RCC 7860 (cell line): Measurements from ENCODE around the gene WNT5A.
A peak's percentile ranks its signal among the peaks of the same experiment; 100 is the strongest.

Experiments used
- DNase-seq: peaks from one replicate; pipeline ENCODE4 v3.0.0-alpha.2; 2015; ENCODE audit warnings: low spot score
- FAIRE-seq: peaks from 2 replicates; lab custom pipeline; 2012; peaks lifted over from hg19 to GRCh38; lab: Jason Lieb, UNC

The WNT5A gene

DNA sequence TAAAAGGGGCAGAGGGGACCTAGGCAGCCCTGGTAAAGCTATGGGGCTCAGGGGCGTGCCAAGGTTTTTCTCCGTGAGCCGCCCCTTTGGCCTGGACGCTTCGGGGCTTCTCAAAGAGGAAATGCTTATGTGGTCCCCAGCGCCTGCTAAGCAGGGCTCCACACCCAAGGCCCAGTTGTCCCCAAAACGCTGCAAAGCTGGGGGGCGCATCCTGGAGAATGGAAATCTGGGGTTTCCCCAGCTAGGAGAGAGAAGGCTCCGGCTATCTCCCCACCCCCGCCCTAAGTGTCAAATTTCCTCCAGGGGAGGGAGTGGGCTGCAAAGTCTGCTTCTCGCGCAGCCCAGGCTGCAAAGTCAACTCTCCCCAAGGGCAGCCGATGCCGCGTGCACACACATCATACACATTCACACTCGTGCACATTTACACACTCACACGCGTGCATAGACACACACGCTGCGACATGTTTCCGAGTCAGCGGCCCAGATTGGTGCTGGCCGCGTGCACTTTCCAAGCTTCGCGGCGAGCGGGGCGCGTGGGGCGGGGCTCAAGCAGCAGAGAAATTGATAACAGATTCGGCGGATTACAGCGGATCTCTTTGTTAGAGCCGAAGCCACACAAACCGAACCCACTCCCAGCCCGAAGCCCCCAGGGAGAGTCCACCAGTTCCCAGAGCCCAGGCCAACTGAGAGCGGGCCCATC is 4.5 kb downstream of the WNT5A start:
- FAIRE-seq: no peak
- no peak for DNase-seq

DNA sequence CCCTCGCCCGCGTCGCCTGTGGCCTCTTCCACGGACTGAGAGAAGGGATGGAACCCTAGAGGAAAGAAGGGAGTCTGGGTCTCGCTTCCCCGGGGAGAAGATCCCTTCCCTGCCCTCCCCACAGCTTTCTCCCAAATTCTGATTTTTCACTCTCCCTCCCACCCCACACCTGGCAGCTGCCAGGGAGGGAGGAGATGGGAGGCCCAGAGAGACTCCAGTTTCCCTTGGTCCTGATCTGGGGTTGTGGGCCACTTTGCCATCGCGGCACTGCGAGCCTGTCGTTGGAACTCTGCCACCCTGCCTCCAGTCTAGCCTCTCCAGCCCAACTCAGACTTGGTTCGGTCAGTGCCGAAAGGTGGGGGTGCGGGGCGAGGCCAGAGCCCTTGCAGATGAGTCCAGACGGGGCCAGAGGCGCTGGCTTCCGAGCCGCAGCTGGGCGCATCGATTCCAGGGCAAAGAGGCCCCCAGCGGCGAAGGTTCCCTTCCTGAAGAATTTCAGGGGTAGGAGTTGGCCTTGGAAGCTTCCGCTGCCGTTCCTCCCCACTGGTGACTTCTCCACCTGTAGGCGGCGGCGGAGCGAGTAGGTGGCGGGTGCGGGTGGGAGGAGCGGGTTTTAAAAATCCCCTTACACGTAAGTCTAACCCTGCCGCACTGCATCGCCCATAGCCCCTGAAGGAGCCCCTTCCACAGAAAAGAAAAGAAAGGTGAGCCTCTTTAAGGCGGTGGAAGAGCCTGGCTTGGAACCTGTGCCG is 5.2 kb downstream of the WNT5A start:
- DNase-seq (no peak), FAIRE-seq (no peak)

DNA sequence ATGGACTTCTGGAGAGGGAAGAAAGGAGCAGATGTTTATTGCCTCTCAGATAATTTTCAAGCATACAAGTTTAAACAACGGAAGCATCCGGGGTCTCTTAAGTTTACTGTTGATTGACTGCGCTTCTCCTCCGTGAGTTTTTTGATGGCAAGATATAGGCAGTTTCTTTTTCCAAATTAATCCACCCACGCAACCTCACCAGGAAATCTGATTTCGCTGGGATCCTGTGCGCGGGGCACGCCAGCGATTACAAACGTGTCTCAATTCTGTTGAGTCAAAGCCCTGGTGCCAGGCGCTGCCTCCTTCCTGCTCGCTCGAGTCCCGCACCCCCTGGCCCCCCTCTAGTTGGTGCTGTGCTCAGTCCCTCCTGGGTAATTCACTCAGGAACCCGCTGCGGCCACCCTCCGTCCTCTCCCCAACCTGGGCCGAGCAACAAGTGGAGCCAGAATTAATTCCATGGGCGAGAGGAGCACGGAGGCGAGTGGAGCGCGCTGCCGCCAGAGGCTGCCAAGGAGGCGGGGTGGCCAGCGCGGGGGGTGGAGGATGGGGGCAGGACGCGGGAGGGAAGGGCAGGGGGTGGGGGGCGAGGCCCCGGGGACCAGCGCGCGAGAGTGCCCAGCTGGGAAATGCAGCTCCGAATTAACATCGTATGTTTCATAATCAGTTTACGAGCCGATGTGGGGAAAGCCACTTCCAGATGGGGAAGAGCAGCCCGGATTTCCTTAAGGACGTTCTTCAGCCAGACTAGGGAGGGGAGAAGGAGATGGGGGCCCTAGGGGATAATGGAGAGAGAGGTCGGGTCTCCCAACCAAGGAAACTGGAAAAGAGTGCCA is 6.0 kb downstream of the WNT5A start:
- FAIRE-seq (no peak), DNase-seq (no peak)

DNA sequence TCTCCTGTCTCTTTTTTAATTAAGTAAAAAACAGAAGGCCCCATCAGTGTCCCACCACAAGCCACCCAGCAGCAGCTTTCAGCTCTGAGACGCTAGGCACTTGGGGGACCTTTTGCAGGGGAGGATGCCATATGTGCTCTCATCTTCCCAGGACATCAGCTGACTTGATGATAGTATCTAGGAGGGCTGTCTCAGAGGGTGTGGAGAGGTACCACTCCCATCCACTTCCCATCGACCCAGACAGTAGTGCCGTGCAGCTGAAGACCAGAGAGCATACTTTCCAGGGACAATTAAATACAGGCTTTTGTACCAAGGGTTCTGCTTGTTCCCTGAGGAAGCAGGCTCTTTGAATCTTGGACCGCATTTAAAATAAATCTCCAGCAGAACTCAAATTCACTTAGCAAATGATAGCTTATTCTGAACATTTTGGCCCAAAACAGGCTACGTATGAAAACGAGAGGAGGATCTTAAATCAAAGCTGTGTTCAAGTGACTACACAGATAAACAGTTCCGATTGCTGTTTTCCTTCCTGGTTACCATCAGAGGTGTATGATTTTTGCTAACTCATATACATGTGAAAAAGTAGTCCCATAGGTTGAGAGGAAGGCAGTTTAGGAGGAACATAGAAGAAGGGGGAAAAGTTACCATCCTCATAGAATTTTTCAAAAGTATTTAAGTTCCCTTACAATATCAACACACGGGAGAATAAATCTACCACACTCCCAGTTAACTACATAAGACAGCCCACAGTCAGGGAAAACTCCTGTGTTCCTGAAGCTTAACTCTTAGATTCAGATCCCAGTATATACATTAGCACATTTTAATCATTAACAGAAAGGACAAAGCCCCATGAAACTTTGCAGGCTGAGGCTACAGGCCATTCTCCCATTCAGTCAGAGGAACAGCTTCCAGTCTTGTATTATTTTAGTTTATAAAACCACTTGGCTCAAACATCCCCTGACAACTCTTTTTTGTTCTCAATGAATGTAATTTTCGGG is 9.5 kb downstream of the WNT5A start:
- FAIRE-seq (no peak), DNase-seq (no peak)

DNA sequence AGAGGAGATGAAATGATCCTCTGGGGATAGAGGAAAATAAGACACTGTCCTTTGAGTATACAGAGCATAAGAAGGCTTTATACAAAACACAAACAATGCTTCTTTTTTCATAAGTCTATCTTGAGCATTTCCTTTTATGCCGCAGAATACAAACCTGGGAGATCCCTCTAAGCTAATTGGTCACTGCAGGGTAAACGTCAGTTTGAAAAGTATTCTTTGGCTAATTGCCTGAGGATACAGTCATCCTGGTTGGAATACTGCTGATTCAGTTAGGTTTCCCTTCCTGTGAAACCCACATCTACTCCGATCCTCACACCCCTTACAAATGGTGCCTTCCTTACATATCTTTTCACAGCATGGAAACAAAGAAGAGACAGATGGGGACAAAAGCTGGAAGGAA is 10.6 kb downstream of the WNT5A start:
- peak; percentile 45 for DNase-seq
- FAIRE-seq: no peak

DNA sequence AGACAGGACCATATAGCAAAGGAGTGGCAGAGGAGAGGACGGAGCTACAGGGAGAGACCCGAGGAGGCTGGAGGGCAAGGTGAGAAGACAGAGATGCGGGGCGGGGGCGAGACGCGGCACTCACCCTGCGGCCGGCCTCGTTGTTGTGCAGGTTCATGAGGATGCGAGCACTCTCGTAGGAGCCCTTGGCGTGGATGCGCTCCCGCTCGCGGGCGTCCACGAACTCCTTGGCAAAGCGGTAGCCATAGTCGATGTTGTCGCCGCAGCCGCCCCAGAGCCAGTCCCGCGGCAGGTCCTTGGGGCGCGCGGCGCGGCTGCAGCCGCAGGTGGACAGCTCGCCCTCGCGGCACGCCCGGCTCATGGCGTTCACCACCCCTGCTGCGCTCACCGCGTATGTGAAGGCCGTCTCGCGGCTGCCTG is 12.9 kb downstream of the WNT5A start:
- FAIRE-seq (no peak), DNase-seq (no peak)

DNA sequence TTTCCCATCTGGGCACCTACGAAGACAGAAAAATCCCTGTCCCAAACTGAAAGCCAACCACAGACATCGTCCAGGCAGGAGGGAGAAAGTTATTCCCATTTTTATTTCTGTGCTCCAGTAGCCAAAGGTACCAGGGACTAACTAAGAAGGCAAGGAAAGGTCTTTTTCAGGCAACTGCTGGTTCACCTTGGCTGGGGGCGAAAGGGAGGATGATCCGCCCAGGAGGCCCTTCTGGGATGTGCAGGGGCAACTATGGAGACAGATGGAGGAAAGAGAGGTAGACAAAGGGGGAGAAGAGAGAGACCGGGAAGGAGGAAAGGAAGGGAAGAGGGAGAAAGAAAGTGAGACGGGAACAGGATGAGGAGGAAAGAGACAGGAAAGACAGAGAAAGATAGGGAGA is 13.3 kb downstream of the WNT5A start:
- DNase-seq: no peak
- FAIRE-seq: no peak

DNA sequence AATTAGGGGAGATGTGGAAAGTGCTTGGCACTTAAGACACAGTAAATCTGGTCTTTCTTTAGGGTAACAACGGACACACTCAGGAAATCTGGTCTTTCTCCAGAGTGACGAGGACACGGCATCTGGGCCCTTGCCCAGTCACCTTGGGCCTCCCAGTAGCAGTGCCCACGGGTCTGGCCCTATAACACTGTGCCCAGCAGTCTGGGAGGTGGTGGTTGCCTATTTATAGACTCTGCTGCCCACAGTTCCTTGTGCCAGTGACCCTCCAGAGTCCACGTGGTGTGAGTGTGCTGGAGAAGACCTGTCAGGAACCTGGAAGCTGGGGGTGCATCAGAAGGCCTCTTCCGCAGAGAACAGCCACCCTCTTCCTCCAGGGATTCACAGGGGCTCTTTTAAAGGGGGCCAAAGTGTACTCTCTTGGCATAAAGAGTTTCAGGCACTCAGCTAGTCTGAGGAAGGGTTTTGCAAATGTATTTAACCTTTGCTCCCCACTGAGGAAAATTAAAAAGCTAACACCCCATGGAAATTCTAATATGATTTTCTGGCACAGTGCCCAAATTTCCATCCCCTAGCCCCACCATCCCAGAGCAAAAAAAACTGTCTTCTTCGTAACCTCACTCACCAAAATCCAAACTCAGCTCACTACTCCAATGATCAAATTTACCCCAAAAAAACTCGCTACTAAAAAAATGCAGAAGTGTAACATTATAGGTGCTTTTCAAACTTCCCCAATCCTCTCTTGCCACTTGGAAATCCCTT is 15.4 kb downstream of the WNT5A start:
- FAIRE-seq: no peak
- no peak for DNase-seq

DNA sequence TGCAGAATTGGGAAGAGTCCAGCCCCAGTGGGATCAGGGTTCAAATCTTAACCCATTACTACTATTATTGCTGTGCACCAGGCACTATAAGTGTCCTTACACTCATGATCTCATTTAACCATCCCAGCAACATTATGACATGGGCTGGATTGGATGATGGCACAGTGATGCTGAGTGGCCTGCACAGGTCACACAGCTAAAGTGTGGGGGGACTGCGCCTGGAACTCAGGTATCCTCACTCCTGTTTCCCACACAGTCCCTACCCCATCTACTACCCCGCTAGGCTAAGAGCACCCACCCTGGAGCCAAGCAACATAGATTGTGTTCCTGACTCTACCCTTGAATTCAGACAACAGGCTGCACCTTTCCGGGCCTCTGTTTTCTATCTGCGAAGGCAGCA is 16.0 kb downstream of the WNT5A start:
- FAIRE-seq (no peak), DNase-seq (no peak)

DNA sequence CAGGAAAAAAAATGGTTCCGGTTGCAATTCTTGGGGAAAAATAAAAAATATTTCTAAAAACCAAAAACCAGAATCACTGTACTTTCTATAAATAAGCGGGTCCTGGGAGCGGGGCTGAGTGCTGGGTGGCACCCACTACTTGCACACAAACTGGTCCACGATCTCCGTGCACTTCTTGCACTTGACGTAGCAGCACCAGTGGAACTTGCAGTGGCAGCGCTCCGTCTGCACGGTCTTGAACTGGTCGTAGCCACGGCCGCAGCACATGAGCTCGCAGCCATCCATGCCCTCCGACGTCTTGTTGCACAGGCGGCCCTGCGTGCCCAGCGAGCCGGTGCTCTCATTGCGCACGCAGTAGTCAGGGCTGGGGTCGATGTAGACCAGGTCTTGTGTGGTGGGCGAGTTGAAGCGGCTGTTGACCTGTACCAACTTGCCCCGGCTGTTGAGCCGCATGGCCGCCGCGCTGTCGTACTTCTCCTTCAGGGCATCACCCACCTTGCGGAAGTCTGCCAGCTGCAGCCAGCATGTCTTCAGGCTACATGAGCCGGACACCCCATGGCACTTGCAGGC is 17.1 kb downstream of the WNT5A start:
- DNase-seq (no peak), FAIRE-seq (no peak)

DNA sequence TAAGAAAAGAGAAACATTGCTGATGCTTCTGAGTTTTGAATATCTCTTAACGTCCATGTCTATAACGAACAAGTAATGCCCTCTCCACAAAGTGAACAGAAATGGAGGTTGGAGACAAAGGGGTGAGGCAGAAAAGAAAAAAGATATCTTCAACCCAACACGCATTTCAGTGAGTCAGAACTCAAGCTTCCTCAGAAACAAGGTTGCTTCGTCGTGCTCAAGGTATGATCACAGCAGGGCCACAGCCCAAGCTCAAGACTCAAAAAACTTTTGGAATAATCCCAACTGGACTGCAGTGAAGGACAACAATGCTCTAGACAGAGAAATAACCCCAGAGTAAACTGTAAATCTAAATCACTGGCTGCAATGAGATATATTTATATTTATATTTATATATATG is 18.9 kb downstream of the WNT5A start:
- no peak for DNase-seq
- FAIRE-seq: no peak

DNA sequence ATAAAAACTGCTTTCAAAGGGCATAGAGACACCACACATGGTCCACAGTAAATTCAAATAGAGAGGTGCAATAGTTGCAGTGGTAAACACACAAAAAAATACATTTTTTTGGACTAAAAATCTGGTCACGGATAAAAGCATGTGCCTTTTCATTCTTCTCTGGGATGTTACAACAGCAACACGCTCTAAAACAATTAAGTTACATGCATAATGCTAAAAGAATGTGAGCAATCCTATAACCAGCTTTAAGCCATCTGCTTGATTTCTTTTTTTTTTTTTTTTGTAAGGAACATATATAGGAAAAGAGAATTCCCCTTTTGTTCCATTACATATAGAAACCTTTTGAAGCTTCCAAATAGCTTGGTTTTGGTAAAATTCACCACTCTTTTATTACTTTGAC is 20.0 kb downstream of the WNT5A start:
- no peak for DNase-seq
- no peak for FAIRE-seq

DNA sequence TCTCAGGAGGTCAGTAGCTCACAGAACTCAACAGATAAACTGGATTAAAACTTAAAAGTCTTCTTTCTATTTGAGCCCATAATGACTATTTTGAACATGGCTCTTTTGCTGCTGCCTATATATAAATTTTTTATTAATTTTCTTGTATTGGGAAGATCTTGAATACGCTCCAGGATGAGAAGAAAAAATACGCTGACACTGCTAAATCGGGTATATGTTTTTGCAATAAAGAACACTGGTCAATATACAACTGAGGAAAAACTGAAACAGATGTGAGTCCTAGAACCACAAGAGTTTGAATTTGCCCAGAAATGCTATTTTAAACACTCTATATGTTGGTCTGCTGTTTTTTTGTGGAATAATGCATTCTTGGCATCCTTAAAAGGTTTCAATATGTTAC is 20.6 kb downstream of the WNT5A start:
- FAIRE-seq: no peak

DNA sequence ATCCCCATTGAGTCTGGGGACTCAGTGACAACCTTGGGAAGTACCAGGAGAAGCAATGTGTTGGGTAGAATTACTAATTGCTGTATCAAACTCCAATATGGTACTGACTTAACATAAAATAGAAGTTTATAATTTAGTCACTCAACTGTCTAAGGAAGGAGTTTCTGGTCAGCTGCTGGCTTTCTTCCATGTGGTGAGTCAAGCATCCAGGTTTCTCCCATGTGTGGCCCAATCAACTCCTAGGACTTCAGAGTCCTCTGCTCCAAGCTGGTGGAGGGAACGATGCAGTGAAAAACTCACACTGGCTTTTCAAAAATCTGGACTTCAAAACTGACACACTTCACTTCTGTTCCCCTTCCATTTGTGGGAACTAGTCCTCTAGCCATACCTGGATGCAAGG is 25.2 kb downstream of the WNT5A start:
- FAIRE-seq (no peak), DNase-seq (peak; percentile 13)

More for the DNA sequence above, 20.6 kb downstream of the WNT5A start:
- DNase-seq: no peak

DNA sequence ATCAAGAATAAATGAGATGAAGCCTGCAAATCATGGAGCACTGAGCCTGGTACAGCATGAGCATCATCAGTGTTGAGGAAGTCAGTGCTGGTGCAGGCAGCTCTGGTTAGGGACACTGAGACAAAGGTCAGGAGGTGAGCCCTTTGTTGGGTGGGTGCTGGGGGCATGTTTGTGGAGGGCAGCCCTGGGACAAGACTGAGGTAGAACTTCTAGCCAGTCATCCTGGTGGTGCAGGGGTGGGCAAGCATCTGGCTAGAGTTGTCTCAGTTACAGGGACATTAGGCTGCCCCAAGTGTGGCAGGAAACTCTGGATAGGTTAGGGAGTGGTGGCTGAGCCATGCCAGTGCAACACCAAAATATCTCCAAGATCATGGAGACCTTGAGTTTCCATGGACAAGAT is 27.3 kb downstream of the WNT5A start:
- FAIRE-seq: no peak
- no peak for DNase-seq

DNA sequence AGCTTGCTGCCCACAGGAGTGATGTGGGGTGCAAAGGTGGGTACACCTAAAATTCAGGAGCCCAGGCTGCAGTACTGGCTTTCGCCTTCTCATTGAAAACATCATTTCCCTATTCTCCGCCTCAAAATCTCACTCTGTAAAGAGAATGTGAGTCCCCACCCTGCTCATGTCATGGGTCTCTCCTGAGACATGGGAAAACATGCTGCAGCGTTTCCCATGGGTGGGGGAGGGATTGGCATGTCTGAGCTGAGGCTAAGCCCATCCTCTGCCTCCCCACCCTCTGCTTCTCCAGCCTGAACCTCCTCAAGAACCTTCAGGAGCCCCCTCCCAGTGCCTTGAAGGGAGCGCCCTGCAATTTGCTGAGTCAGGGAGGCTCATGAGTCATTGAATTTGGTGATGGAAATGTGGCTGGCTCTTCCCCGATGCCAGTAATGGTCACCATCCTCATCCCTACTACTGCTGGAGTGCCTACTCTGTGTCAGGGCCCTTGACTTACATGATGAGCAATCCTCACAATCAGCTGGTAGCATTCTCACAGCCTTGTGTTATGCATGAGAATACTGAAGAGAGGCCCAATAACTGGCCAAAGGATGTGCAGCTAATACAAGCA is 28.8 kb downstream of the WNT5A start:
- FAIRE-seq: no peak
- no peak for DNase-seq

DNA sequence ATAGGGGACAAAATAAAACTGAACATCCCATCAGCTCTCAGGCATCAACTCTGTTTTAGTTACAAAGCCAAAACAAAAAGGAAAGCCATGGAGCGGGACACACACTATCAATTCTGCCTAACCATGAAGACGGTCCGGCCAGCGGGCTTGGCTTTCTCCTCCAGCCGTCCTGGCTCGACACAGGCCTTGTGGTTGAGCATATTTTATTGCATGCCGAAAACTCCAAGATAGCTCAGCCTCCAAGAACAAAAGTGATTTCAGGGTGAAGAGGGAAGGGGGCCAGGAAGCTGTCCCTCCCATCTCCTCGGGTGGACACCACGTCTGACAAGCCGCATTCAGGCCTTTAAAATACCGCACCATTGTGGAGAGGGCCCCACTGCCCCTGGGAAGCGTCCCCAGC is 31.2 kb downstream of the WNT5A start:
- DNase-seq (no peak), FAIRE-seq (no peak)

DNA sequence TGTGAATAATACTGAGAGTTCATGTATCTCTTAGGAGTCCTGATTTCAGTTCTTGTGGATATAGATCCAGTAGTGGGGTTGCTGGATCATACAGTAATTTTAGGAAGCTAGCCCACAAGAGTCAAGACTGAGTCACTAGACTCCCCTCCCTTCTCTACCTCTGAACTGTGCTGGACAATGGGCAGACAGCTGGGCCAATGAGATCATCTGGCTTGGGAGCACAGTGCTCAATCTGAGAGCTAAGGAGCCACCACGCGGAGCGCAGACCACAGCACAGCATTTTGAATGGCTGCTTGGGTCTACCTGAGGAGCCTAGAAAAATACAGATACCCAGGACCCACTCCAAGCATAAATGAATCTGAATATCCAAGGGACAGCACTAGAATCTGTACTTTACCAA is 32.5 kb downstream of the WNT5A start:
- DNase-seq: no peak
- no peak for FAIRE-seq

DNA sequence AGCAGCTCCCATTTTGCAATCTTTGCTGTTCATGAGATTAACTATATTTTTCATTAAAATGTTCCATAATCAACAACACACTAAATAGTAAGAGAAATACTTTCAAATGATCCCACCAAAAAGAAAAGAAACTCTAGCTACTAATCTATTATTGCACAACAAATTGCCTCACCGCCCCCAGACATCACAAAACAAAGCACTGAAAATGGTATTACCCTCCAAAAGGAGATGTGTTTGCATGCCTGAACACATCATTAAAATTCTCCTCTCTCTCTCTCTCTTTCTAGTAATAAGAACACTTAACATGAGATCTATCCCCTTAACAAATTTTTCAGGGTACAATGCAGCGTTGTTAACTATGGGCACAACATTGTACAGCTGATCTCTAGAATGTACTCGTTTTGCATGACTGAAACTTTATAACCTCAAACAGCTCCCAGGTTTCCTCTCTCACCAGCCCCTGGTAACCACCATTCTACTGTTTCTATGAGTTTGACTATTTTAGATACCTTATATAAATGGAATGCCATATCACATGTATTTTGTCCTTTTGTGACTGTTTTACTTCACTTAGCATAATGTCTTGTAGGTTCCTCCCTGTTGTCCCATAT is 33.1 kb downstream of the WNT5A start:
- FAIRE-seq: no peak

More for the DNA sequence above, 33.1 kb downstream of the WNT5A start:
- DNase-seq: no peak
